Stimulated activated naive B cell treated with anti-CD40 and anti-IgM and Interleukin-4, amounts not matched to agents 10 μg/mL and 1 μg/mL and 100 μg/mL, for 72 hours (primary cell): ENCODE results near the gene TTC14.
"Not testable (repeated sequence)": the region's sequence is repeated elsewhere in the genome, so short reads cannot be mapped to it uniquely, and the experiment has no call there.

ENCODE experiments used
- ATAC-seq, 2 donors: fragments of 150-1000 bp; cut with Tn5 transposase; replicated peaks; 2 replicates each; pipeline ENCODE4 v1.10.0; 2021; ENCODE audit warnings: moderate library complexity in 1 of 2
- DNase-seq: peaks from one replicate; pipeline ENCODE4 v3.0.0; 2021
- H3K27ac Mint-ChIP-seq: one replicate; pipeline ENCODE4 v1.8.0; 2022; ENCODE audit warnings: mild to moderate bottlenecking, mixed read lengths
- H3K27me3 Mint-ChIP-seq, 2 donors: one replicate each; pipeline ENCODE4 v1.8.0; 2022; ENCODE audit warnings: mixed read lengths in 2 of 2
- H3K36me3 Mint-ChIP-seq, 2 donors: one replicate each; pipeline ENCODE4 v1.8.0; 2022; ENCODE audit warnings: mixed read lengths in 2 of 2, mild to moderate bottlenecking in 1 of 2
- H3K4me1 Mint-ChIP-seq, 2 donors: one replicate each; pipeline ENCODE4 v1.8.0; 2022; ENCODE audit warnings: mixed read lengths in 2 of 2, mild to moderate bottlenecking in 1 of 2
- H3K4me3 Mint-ChIP-seq, 2 donors: one replicate each; pipeline ENCODE4 v1.8.0; 2022; ENCODE audit warnings: mild to moderate bottlenecking in 2 of 2, mixed read lengths in 2 of 2, moderate library complexity in 1 of 2
- H3K9me3 Mint-ChIP-seq, 2 donors: one replicate each; pipeline ENCODE4 v1.8.0; 2022; ENCODE audit warnings: mixed read lengths in 2 of 2, mild to moderate bottlenecking in 1 of 2

The TTC14 gene, protein sequence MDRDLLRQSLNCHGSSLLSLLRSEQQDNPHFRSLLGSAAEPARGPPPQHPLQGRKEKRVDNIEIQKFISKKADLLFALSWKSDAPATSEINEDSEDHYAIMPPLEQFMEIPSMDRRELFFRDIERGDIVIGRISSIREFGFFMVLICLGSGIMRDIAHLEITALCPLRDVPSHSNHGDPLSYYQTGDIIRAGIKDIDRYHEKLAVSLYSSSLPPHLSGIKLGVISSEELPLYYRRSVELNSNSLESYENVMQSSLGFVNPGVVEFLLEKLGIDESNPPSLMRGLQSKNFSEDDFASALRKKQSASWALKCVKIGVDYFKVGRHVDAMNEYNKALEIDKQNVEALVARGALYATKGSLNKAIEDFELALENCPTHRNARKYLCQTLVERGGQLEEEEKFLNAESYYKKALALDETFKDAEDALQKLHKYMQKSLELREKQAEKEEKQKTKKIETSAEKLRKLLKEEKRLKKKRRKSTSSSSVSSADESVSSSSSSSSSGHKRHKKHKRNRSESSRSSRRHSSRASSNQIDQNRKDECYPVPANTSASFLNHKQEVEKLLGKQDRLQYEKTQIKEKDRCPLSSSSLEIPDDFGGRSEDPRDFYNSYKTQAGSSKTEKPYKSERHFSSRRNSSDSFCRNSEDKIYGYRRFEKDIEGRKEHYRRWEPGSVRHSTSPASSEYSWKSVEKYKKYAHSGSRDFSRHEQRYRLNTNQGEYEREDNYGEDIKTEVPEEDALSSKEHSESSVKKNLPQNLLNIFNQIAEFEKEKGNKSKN

DNA sequence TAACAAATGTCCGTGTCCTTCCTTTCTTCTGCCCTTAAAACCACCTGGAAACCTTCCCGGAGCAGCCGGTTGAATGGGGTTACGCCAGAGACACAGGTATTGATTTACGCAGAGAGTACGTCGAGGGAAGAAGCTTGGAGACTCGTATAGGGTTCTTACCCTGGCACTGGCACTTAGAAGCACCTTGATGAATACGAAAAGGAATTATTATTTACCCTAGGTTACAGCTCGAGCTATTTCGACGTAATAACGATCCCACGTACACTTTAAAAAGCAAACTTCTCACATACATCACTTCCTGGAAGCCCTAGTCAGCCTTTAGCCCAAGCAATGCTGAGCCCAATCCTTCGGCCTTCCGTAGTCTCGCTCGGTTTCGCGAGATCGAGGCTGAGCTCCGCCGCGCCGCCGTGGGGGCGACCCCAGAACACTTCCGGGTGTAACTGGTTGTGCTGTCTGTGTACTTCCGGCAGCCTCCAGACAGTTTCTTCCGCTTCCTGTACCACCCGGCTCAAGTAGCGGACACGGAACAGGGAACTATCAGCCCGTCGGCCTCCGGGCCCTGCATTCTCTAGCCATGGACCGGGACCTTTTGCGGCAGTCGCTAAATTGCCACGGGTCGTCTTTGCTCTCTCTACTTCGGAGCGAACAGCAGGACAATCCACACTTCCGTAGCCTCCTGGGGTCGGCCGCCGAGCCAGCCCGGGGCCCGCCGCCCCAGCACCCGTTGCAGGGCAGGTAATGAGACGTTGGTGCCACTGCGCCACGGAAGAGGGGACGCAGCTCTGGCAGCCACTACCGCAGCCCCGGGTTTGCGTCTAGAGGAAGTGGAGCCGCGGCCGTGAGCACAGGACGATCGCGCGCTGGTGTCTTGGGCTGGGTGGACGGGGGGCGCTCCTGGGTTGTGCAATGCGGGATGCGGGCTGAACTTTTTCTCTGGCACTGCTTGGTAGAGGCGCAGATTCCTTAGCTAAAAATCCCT is at the start of gene TTC14:
Gene TTC14, plus strand, starts transcription at position 476 of the 979 bp plus-strand sequence. Its CDS starts 99 bp downstream, at position 575.
- peak; percentile 97 for ATAC-seq
- peaks cover 2 to 4% of the 10 kb centered on the region in 2 donors for H3K9me3 Mint-ChIP-seq
- peak; percentile 97 for DNase-seq
- peaks cover 17 to 23% of the 10 kb centered on the region in 2 donors for H3K36me3 Mint-ChIP-seq
- H3K4me3 Mint-ChIP-seq = peak within 1 kb of the TSS; percentile 92 to 97
- H3K27ac Mint-ChIP-seq = peak within 1 kb of the TSS; percentile 96
- H3K4me1 Mint-ChIP-seq = peaks cover 4 to 17% of the 10 kb centered on the region in 2 donors
- H3K27me3 Mint-ChIP-seq = peaks cover 19 to 20% of the 10 kb centered on the region in 2 donors

GRCh38 chr3:180563406-180563805 is 38.6 kb upstream of the TTC14 start:
- peaks cover 9 to 12% of the 10 kb centered on the region in 2 donors for H3K9me3 Mint-ChIP-seq
- DNase-seq = no peak
- no peak overlapping the region for H3K4me3 Mint-ChIP-seq
- H3K4me1 Mint-ChIP-seq = no peaks in the 10 kb centered on the region
- no peak for ATAC-seq
- peaks cover 14 to 18% of the 10 kb centered on the region in 2 donors for H3K27me3 Mint-ChIP-seq
- no peaks in the 10 kb centered on the region for H3K36me3 Mint-ChIP-seq
- H3K27ac Mint-ChIP-seq = no peak overlapping the region

DNA sequence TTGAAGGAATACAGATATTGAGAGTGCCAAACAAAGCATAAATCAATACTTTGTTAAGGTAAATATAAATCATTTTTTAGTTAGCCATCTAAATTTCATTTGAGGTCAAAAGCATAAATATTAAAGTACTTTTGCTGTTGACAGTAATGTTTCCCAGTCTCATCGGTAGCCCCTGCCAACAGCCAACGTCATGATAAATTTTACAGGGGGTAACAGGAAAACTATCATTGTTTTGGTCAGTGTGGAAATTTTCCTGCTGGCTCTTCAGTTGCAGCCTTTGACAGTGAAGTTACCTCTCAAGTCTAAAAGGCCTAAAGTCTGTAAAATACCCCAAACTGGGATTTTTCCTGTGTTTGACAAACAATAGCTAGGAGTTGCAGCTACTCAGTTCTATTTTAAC is 37.3 kb upstream of the TTC14 start:
- peaks cover 15 to 22% of the 10 kb centered on the region in 2 donors for H3K27me3 Mint-ChIP-seq
- no peak overlapping the region for H3K27ac Mint-ChIP-seq
- no peaks in the 10 kb centered on the region for H3K36me3 Mint-ChIP-seq
- no peaks in the 10 kb centered on the region for H3K4me1 Mint-ChIP-seq
- no peak for DNase-seq
- H3K4me3 Mint-ChIP-seq = no peak overlapping the region
- H3K9me3 Mint-ChIP-seq = peaks cover 4% of the 10 kb centered on the region in 2 donors
- ATAC-seq = no peak

- ATAC-seq (no peak), DNase-seq (no peak)
- Mint-ChIP-seq H3K9me3 (no peaks in the 10 kb centered on the region), H3K27ac (no peak overlapping the region), H3K4me3 (no peak overlapping the region), H3K36me3 (no peaks in the 10 kb centered on the region), H3K27me3 (peaks cover 11 to 16% of the 10 kb centered on the region in 2 donors), H3K4me1 (no peaks in the 10 kb centered on the region)
Observed at GRCh38 chr3:180570238-180570637, 31.7 kb upstream of the TTC14 start.

DNA sequence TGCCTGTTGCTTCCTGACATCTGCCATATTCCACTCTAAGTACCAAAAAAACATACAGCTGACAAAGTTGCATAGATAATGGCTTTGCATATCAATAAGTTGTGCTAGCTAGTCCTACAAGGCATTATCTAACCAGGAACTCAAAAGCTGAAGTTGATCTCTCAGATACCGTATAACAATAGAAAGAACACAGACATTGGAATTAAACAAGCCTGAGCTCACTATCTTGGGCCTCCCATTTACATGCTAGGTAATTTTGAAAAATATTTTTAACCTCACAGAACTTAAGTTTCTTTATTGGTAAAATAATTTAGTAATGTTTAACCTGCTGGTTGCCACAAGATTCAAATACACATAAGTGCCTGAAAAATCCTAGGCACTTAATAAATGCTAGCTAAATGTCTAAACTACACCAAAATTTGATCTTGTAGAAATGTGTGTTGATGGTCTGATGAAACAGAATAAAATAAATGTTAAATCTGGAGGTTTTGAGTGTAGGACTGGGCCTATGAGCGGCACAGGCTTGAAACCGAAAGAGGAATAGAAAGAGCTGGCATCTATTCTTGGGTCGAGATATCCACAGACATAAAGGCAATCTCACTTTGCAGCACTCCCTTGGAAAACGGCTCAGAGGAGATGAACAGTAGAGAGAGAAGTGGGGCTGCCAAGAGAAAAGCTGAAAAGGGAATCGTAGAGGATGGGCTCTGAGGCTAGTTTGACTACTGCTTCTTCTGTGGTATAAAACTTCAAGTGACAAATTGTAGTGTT is 29.9 kb upstream of the TTC14 start:
- DNase-seq = no peak

GRCh38 chr3:180575571-180575970 is 26.4 kb upstream of the TTC14 start:
- Mint-ChIP-seq H3K4me1 (no peaks in the 10 kb centered on the region), H3K36me3 (no peaks in the 10 kb centered on the region), H3K9me3 (no peaks in the 10 kb centered on the region), H3K27me3 (peaks cover 0 to 13% of the 10 kb centered on the region in 2 donors), H3K4me3 (no peak overlapping the region), H3K27ac (no peak overlapping the region)
- ATAC-seq (no peak), DNase-seq (no peak)

More for the DNA sequence above, 29.9 kb upstream of the TTC14 start:
- Mint-ChIP-seq H3K27ac (no peak overlapping the region), H3K4me3 (no peak overlapping the region), H3K4me1 (no peaks in the 10 kb centered on the region), H3K9me3 (no peaks in the 10 kb centered on the region), H3K36me3 (no peaks in the 10 kb centered on the region), H3K27me3 (peaks cover 5 to 28% of the 10 kb centered on the region in 2 donors)
- ATAC-seq = no peak

GRCh38 chr3:180580934-180581333 is 21.0 kb upstream of the TTC14 start:
- Mint-ChIP-seq H3K9me3 (no peaks in the 10 kb centered on the region), H3K4me3 (no peak overlapping the region), H3K36me3 (no peaks in the 10 kb centered on the region), H3K27ac (no peak overlapping the region), H3K27me3 (peaks cover 17 to 27% of the 10 kb centered on the region in 2 donors), H3K4me1 (no peaks in the 10 kb centered on the region)
- ATAC-seq (no peak), DNase-seq (no peak)

DNA sequence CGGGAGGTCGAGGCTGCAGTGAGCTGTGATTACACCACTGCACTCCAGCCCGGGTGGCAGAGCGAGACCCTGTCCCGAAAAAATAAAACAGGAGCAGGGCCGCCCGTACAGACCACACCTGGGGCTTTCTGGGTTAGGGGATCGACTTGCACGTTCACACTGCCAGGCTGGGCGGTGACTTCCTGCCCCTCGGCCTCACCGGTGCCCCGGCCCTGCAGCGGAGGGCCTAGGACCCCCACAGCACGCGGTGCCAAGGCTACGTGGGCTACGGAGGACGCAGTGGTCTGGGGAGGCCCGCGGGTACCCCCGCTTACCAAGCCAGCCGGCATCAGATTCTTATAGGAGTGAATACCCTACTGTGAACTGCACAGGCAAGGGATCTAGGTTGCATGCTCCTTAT is 11.6 kb upstream of the TTC14 start:
- Mint-ChIP-seq H3K9me3 (no peaks in the 10 kb centered on the region), H3K36me3 (peaks cover 0 to 3% of the 10 kb centered on the region in 2 donors), H3K4me1 (no peaks in the 10 kb centered on the region), H3K27ac (no peak overlapping the region), H3K4me3 (no peak overlapping the region), H3K27me3 (peaks cover 40 to 53% of the 10 kb centered on the region in 2 donors)
- no peak for DNase-seq
- no peak for ATAC-seq

DNA sequence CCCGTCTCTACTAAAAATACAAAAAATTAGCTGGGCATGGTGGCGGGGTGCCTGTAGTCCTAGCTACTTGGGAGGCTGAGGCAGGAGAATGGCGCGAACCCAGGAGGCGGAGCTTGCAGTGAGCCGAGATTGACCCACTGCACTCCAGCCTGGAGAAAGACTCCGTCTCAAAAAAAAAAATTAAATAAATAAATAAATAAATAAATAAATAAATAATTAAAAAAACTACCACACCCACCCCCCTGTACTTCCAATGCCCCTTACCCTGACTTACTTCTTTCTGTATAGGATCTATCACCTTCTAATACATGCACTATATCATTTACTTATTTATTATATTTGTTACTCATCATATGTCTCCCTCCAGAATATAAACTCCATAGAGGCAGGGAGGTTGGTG is 8.3 kb upstream of the TTC14 start:
- H3K4me3 Mint-ChIP-seq, H3K36me3 Mint-ChIP-seq, ATAC-seq, H3K9me3 Mint-ChIP-seq, DNase-seq, H3K4me1 Mint-ChIP-seq, H3K27ac Mint-ChIP-seq: not testable (repeated sequence)
- H3K27me3 Mint-ChIP-seq = peaks cover 37 to 56% of the 10 kb centered on the region in 2 donors

- H3K4me3 Mint-ChIP-seq = no peak overlapping the region
- no peaks in the 10 kb centered on the region for H3K4me1 Mint-ChIP-seq
- H3K27ac Mint-ChIP-seq = no peak overlapping the region
- H3K27me3 Mint-ChIP-seq = peaks cover 46 to 60% of the 10 kb centered on the region in 2 donors
- ATAC-seq (peak in 1 of 2 donors; percentile 27), DNase-seq (no peak)
- peaks cover 0 to 4% of the 10 kb centered on the region in 2 donors for H3K9me3 Mint-ChIP-seq
- H3K36me3 Mint-ChIP-seq = peaks cover 0 to 3% of the 10 kb centered on the region in 2 donors
Observed at GRCh38 chr3:180594631-180595558, 7.1 kb upstream of the TTC14 start.

DNA sequence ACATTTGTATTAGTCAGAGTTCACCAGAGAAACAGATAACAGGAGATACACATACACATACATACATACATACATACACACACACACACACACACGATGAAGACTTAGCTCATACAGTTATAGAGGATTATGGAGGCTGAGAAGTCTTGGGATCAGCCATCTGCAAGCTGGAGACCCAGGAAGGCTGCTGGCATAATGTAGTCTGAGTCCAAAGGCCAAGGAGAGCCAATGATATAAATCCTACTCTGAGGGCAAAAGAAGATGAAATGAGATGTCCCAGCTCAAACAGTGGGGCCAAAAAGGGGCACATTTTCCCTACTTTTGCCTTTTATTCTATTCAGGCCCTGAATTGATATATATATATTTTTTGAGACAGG is 6.4 kb upstream of the TTC14 start:
- Mint-ChIP-seq H3K27ac (no peak overlapping the region), H3K4me1 (no peaks in the 10 kb centered on the region), H3K4me3 (no peak overlapping the region), H3K27me3 (peaks cover 46 to 59% of the 10 kb centered on the region in 2 donors), H3K36me3 (peaks cover 0 to 3% of the 10 kb centered on the region in 2 donors), H3K9me3 (peaks cover 0 to 4% of the 10 kb centered on the region in 2 donors)
- no peak for ATAC-seq
- no peak for DNase-seq

- H3K9me3 Mint-ChIP-seq = peaks cover 2 to 4% of the 10 kb centered on the region in 2 donors
- DNase-seq (no peak), ATAC-seq (no peak)
- H3K27me3 Mint-ChIP-seq = peaks cover 23 to 32% of the 10 kb centered on the region in 2 donors
- H3K4me1 Mint-ChIP-seq = peaks cover 4 to 17% of the 10 kb centered on the region in 2 donors
- H3K4me3 Mint-ChIP-seq = no peak overlapping the region
- no peak overlapping the region for H3K27ac Mint-ChIP-seq
- H3K36me3 Mint-ChIP-seq = peaks cover 13 to 18% of the 10 kb centered on the region in 2 donors
Observed at GRCh38 chr3:180600473-180600872, 1.5 kb upstream of the TTC14 start.
